Limb (tissue), 2 donors: ENCODE results near the gene CNN1.

ENCODE experiments used
- DNase-seq, 2 donors: peaks; one replicate each; pipeline ENCODE4 v3.0.0-alpha.2; 2016; ENCODE audit errors: extremely low spot score in 2 of 2

CNN1 gene

DNA sequence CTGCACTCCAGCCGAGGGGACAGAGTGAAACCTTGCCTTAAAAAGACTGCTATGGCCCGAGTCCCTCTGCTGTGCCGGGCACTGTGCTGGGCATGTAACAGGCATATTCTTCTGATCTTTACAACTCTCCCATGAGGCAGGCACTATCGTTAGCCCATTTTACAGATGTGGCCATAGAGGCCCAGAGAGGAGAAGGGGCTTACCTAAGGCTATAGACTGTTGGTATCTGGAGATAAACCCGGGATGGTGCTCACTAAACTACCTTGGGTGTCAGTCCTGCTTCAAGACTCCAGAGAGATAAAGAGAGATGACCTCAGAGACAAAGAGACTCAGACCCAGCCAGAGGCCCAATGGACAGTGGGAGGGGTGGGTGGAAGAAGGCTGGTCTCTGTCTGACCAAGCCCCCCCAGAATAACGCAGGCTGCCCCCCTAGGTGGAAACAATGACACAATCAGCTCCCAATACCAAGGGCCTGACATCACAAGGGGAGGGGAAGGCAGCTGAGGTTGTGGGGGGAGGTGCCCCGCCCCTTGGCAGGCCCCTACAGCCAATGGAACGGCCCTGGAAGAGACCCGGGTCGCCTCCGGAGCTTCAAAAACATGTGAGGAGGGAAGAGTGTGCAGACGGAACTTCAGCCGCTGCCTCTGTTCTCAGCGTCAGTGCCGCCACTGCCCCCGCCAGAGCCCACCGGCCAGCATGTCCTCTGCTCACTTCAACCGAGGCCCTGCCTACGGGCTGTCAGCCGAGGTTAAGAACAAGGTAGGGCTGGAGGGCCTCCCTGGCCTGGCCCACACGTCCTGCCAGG, at the start of gene CNN1:
Gene CNN1 (plus strand): TSS at position 620 of the 805 bp plus-strand sequence. CDS start 77 bp downstream, at position 697.
- peak; percentile 54 to 70 for DNase-seq

DNA sequence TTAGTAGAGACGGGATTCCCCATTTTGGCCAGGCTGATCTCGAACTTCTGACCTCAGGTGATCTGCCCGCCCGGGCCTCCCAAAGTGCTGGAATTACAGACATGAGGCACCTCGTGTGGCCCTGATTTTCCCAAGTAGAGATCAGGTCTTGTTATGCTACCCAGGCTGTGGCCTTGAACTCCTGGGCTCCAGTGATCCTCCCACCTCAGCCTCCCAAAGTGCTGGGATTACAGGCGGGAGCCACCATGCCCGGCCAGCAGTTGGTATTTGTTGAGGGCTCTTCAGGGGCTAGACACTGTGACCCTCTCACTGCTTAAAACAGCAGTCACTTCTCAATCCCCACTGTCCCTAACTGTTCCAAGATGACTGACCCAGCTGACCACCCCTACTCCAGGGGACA, 49.3 kb upstream of the CNN1 start:
- no peak for DNase-seq

DNA sequence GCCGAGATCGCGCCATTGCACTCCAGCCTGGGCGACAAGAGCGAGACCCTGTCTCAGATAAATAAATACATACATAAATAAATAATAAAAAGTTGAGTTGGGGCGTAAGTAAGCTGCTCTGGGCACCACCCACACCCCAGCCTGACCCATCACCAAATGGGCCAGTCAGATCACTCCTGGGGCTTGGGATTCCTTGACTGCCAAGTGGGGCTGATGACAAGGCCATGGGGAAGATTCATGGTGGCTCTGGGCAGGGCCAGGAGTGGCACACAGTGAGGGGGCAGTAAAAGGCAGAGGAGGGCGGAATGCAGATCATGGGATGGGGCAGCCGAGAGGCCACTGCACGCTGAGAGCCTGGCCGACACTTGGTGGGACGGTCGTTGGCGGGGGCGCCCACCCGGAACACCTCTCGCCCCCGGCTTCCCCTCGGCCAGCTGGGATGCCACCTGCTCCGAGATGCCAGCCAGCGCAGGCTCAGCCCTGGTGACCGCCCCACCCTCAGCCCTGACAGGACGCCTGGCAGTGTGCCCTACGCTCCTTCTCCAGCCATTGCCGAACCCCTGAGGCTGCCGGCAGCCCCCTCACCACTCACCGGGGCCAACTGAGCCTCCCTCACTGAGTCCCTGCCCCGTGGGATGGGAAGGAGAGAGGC, 43.9 kb upstream of the CNN1 start:
- DNase-seq, result no peak

DNA sequence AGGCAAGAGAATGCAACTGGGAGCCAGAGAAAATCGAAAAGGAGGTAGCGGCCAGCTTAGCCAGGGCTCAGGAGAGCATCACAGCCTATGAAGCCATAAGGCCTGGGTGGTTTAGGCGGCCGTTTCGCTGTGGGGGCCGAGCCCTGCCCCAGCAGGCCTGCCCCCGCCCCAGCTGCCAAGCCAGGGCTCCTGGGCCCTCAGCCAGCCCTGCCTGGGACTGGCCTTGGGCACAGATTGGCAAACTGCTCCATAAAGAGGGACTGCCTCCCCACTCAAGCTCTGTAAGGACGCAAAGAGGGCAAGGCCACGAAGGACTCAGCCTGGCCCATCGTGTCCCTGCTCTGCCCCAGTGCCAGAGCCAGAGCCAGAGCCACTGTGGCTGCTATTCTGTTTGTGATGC, 43.2 kb upstream of the CNN1 start:
- no peak for DNase-seq

DNA sequence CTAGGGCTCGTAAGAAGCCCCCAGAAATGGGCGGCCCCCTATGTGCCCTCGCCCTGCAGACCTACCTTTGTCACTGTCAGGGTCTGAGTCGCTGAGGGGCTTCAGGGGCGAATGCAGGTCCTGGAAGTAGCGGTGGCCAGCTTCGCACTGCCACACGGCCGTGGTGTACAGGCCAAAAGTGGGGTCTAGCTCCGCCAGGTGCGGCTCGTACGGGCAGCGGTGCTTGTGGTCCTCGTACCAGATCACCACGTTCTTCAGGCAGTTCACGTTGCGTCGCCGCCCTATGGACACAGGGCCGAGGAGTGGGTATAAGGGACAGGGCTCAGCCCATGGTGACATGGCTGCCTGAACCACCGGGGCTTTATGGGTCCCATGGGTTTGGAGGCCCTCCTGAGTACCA, 42.8 kb upstream of the CNN1 start:
- DNase-seq, result no peak

DNA sequence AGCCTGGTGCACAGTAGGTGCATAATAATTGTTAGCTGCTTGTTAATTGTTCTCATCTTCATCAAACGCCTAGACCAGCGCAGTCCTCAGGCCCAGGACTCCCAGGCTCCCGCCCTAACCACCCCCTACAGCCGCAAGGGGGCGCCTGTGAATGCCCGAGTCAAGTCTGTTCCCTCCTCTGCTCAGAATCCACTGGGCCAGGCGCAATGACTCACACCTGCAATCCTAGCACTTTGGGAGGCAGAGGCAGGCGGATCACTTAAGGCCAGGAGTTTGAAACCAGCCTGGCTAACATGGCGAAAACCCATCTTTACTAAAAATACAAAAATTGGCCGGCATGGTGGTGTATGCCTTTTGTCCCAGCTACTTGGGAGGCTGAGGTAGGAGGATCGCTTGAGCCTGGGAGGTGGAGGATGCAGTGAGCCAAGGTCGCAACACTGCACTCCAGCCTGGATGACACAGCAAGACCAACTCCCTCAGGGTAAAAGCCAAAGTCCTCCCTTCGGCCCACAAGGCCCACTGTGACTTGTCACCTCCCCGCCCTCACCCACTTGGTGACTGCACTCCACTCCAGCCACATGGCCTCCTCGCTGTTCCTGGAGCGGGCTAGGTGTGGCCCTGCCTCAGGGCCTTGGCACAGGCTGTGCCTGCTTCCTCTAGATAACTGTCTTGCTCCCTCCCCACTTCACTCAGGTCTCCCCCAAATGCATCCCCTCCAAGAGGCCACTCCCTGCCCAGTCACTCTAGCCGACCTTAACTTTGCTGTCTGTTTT, 42.1 kb upstream of the CNN1 start:
- DNase-seq, result peak in 1 of 2 donors; percentile 70

DNA sequence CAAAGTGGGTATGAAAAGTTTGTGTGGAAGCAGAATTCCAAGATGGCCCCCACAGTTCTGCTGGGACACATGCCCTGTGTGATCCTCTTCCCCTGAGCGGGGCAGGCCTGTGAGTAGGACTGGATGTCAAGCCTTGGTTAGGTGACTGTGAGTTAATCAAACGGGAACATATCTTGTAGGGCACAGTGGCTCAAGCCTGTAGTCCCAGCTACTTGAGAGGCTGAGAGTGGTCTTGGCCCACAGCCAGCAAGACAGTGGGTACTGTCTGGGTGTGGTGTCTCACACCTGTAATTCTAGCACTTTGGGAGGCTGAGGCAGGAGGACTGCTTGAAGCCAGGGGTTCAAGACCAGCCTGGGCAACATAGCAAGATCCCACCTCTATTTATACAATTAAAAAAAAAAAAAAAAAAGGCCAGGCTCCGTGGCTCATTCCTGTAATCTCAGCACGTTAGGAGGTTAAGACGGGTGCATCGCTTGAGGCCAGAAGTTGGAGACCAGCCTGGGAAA, 39.4 kb upstream of the CNN1 start:
- DNase-seq, result no peak

DNA sequence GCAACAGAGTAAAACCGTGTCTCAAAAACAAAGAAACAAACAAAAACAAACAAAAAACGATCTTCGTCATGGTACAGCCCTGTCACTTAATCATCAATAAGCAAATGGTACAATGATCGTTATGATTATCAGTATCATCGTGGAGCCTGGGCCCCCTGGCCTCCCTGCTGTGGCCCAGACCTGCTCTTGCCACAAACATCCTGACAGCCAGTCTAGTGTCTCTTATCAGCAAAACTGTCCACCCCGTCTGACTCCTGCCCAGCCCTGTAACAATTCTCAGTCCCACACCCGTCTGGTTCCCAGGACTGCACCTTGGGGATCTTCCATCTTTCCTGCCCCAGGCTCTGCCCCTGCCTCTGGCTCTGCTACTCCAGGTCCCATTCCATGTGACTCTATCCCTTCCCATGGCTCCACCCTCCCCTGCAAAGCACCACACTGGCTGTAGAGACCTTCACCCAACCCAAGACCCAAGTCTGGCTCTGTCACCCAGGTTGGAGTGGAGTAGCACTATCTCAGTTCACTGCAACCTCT, 38.7 kb upstream of the CNN1 start:
- no peak for DNase-seq

DNA sequence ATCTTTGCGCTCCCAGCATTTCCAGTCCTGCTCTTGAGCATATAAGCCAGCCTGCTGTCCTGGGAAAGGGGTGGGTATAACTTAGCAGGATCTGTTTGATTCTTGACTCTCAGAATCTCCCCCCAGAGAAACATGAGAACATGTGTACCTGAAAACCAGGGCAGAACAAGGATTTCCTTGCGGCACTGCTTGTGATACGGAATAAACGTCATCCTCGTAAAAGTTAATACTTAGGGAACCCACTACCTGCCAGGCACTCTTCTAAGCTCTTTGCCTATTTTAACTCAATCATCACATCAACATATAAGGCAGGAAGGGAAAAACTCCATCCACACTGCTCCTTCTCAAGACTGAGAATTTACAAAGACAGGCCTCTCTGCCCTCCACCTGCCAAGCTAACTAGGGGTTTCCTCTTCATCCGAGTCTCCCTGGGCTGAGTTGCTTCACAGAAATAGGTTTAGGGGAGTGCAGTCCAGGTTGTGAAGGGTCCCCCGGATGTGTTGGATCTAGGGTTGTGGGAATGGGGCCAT, 34.1 kb upstream of the CNN1 start:
- no peak for DNase-seq

DNA sequence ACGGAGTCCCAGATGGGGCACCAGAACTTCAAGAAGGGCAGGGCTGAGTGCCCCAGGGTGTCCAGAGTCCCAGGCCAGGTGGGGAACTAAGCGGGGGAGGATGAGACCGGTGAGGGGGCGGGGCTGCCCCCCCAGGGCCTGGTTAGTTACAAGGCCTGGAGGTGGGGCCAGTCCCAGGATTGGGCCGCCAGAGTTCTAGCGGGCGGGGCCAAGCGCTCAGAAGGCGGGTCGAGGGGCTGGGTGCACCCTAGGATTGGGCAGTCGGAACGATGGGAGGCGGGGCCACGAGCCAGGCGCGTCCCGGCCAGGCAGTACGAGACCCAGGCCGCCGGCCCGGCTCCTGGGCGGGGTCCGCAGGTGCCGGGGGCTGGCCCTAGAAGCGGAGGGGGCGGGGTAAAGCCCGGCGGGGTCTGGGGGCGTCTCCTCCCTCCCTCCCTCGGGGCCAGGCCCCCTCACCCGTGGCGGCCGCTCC, 33.6 kb upstream of the CNN1 start:
- peak; percentile 92 to 97 for DNase-seq

DNA sequence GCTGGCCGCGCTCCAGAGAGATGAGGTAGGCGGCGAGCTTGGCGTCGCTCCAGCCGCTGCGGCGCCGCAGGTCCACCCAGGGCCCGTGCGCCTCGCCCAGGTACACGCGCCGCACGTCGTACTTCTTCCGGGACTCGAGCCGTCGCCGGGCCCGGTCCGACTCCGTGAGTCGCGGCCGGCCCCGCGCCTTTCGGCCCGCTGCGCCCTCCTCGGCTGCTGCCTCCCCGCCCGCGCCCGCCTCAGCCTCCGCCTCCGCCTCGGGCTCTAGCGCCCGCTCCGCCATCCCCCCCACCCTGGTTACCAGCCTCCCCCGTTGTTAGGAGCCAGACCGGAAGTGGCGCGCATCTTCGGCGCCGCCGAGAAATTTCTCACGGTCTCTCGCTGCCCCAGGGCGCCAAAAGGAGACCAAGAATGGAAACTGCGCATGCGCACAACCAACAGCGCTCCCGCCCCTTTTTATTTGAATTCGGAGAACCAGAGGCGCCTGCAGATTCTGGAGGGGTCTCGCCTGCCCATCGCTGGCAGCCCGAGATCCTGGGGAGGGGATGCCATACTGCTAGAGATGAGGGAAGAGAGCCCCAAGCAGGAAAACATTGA, 33.0 kb upstream of the CNN1 start, which contains the start of gene ZNF653:
Gene ZNF653 (minus strand): TSS at position 336 of the 597 bp plus-strand sequence. CDS start 53 bp downstream, at position 283.
- peak; percentile 95 to 98 for DNase-seq

DNA sequence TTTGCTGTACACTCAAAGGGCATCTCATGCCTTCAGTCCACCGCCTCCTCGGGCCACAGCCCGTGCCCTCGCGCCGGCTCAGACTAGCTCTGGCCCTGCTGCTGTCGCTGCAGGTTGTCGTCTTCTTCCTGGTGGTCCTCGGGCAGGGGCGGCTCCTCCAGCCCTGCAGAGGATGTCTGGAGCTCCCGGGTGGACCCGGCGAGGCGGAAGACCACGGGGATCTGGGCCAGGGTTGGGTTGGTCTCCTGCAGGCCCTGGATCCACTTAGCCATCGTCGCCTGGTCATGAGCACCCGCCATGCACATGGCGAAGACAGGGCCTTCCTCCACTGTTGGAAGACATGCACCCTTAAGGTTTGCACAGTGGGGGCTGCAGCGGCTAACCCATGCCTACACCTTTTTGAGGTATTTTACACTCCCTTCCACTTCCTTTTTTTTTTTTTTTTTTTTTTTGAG, 32.5 kb upstream of the CNN1 start:
- no peak for DNase-seq

DNA sequence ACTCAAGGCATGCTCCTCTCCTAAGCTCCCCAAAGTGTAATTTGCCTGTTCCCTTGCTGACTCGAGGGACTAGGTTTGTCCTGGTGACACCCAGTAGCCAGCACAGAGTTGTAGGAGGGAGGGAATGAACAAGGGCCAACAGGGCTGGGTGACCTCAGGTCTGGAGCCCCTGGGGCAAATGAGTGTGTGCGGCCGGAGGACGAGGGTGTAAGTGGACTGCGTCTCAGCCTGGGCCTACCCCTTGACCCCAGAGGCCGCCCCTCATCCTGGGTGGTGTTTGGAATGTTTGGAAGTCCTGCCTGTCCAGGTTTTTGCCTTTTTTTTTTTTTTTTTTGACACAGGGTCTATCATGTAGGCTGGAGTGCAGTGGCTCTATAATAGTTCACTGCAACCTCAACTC, 31.7 kb upstream of the CNN1 start:
- no peak for DNase-seq

DNA sequence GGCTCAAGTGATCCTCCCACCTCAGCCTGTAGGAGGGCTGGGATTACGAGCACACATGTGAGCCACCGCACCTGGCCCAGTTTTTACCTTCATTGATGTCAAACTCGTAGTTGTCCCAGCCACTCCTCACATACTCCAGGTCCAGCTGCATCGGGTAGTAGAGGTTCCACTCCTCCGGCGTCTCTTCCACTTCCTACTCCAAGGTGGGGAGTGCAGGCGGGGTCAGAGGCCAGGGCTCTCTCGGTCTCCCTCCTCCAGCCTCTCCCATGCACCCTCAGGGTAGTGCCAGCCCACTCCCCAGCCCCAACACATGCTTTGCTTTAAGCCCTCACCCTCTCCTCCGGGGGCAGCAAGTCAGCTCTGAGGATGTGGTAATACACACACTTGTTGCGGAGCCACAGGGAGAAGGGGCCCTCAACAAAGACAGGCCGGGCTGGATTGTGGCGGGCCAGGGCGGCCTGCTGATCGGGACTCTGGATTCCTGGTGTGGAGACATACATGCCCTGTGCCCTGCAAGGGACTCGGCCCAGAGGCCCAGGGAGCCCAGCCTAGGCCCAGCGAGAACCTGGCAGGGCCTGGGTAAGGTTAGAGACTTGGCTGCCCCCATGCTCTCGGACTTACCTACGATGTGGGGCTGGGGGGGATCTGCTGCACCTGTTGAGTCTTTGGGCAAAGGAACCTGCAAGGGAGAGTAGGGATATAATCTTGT, 31.1 kb upstream of the CNN1 start:
- DNase-seq, result no peak

DNA sequence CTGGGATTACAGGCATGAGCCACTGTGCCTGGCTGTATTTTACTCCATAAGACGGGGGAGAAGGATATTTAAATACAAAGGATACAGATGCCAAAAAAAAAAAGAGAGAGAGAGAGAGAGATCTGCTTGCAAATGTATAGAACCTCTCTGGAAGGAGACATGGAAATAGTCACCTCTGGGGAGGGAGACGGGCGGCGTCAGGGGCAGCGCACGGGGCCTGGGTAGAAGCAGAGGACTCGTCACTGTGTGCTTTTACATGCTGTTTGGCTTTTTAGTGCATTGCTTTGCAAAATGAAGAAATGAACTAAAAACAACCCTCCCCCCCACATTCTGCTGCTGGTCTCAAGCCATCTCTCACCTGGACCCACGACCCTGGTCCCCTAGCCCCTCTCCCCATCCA, 28.2 kb upstream of the CNN1 start:
- no peak for DNase-seq

DNA sequence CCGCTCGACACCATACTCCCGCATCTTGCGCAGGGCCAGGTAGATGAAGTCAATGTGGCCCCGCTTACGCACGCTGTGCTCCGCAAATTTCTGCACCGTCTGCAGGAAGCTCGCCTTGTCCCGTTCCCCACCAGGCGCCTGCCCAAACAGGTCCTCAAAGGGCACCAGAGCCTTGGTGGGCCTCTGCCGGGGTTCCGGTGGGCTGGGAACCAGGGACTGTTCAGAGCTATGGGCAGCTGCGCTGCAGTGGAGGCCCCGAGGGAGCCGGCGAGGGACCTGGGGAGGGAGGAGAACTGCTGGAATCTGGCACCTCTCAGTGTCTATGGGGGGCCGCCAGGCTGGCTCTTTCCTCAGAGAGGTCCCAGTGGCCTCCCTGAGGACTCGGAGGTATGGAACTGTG, 24.7 kb upstream of the CNN1 start:
- DNase-seq, result no peak

DNA sequence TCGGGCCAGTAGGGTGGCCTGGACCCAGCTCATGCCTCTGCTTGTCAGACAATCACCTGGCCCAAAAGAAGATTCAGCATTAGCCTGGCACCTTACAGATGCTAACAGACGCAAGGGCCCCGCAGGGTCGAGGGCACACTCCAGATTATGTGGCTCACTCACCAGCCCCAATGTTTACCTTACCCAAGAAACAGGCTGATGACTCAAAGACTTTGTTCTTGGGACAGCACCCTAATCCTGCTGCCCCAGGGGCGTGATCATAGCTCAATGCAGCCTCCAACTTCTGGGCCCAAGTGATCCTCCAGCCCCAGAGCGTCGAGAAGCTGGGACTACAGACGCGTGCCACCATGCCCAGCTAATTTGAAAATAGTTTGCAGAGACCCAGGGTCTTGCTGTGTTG, 19.5 kb upstream of the CNN1 start:
- no peak for DNase-seq

DNA sequence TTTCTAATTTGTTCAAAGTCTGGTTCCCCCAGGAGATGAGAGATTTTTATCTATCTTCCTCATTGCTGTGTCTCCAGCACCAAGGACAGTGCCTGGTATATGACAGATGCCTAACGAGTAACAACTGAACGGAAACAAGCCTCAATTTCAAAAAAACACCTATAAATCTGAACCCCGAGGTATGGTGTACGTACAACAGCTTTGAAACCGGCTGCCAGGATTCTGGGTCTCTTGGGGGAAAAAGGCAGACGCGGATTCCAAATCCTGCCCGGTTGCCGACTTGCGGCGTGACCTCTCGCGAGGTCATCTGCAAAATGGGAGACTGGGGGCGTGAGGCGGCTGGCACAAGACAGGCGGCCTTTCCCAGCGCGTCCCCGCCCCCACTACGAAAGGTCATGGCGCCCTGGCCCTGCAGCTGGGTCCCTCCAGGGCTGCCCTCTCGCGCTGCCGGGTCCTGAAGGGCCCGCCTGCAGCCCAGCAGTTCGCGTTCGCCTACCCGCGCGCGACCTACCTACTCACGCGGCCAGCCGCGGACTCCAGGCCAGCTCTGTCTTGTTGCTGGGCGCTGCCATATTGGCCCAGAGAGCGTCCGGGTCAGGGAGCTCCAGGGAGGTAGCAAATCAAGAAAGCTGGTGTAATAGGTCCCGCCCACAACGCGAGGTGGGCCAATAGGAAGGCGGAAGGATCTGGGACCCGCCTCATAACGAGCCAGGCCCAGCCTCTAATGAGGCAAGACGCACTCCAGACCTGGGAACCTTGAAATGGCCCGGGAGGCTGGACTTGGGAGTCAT, 9.9 kb upstream of the CNN1 start, which contains the start of gene ECSIT:
Gene ECSIT (minus strand): TSS at position 584 of the 791 bp plus-strand sequence. CDS start 9,964 bp downstream, outside the sequence.
- DNase-seq, result peak; percentile 94 to 96

DNA sequence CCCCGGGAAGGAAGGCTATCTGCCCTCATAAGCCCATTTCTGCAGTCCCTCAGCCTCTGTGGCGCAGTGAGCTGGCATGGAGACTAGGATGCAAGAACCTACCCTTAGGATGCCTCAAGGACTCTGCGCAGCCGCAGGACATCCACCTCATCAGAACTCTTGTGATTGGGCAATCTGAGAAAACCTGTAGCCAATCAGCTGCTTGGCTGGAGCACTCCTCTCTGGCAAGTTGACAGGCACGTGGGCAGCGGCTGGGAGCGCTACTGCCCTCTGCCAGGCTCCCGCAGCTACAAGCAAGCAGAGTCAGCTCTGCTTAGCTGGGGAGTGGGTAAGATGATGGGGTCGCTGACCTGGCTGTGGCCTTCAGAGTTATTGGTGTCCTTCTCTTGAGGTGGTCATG, 8.2 kb upstream of the CNN1 start:
- DNase-seq, result peak; percentile 62 to 63
